NCI-H1092 (cell line): ENCODE results near the gene C5AR1.
"Not testable (repeated sequence)": the region's sequence is repeated elsewhere in the genome, so short reads cannot be mapped to it uniquely, and the experiment has no call there.

Source experiments
- DNase-seq: peaks from one replicate; lab custom pipeline; 2025; lab: John Stamatoyannopoulos, UW

The C5AR1 gene

DNA sequence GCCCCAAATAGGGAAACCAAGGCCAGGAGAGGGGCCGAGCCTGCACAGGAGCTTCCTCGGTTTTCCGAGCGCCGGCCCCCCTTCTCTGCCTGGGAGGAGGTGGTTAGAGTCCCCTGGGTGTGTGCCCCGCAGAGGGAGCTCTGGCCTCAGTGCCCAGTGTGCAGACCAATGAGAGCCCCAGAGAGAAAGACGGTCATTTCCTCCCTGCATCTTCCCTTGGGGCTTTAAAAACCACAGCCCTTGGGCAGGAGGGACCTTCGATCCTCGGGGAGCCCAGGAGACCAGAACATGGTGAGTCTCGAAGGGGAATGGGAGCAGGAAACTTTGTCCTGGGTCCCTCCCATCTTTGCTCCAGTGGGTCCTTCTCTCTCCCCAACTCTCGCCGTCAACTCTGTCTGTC lies at the start of gene C5AR1:
C5AR1 (plus strand) TSS at position 254 of the 400 bp plus-strand sequence; CDS start at position 289, 35 bp downstream.
- no peak for DNase-seq

DNA sequence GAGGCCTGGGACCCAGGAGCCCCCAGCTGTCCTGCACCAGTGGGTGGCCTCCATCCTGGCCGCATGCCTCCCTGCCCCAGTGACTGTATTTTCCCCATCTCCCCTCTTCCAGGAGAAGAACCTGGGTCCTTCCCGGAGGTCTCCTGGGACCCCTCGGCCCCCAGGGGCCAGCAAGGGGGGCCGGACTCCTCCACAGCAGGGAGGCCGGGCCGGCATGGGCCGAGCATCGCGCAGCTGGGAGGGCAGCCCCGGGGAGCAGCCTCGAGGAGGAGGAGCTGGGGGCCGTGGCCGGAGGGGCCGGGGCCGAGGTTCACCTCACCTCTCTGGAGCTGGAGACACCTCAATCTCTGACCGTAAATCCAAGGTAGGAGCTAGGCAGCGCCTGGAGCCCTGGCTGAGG lies 49.2 kb upstream of the C5AR1 start:
- no peak for DNase-seq

DNA sequence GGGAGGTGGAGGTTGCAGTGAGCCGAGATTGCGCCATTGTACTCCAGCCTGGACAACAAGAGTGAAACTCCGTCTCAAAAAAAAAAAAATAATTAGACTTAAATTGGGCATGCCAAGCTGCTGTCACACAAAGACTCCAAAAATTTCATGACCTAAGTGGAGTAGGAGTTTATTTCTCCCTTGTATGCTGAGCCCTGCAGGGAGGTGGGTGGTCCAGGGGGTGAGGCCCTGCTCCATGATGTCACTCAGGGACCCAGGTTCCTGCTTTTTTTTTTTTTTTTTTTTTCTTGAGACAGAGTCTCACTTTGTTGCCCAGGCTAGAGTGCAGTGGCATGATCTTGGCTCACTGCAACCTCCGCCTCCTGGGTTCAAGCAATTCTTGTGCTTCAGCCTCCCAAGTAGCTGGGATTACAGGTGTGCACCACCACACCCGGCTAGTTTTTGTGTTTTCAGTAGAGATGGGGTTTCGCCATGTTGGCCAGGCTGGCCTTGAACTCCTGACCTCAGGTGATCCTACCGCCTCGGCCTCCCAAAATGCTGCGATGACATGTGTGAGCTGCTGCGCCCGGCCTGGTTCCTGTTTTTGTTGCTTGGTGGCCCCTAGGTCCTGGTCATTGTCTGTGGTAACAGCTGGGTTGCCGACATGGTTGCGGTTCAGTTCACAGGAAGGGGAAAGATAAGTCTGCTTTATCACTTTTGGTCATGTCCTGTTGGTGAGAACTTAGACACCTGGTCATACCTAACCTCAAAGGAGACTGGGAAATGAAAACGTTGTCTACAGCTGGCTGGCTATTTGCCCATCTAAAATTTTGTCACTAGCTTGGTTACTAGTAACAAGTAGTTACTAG lies 47.5 kb upstream of the C5AR1 start:
- DNase-seq: not testable (repeated sequence)

DNA sequence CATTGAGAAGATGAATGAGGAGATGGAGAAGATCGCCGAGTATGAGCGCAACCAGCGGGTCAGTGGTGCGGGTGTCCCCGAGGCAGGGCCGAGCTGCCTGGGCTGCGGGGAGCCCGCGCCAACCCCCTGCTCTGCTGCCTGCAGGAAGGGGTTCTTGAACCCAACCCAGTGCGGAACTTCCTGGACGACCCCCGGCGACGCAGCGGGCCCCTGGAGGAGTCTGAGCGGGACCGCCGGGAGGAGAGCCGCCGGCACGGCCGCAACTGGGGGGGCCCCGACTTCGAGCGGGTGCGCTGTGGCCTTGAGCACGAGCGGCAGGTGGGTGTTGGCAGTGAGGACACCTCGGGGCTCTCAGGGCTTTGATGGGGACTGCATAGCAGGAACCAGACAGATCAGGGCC lies 45.0 kb upstream of the C5AR1 start:
- no peak for DNase-seq

DNA sequence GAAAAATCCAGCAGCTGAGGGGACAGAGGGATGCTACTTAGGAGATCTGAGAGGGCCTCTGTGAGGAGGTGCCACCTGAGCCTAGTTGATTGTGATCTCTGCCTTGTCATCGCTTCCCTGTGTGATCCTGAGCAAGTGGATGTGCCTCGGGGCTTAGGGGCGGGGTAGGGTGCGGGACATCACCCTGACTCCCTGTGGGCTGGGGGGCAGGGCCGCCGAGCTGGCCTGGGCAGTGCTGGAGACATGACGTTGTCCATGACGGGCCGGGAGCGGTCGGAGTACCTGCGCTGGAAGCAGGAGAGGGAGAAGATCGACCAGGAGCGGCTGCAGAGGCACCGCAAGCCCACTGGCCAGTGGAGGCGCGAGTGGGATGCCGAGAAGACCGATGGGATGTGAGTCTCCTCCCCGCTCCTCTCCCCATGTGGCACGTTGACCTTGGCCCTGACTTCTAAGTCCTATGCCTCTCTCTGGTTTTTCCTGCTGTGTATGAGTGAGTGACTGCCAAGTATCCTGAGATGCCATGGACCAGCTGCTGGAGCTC lies 43.2 kb upstream of the C5AR1 start:
- DNase-seq: no peak

DNA sequence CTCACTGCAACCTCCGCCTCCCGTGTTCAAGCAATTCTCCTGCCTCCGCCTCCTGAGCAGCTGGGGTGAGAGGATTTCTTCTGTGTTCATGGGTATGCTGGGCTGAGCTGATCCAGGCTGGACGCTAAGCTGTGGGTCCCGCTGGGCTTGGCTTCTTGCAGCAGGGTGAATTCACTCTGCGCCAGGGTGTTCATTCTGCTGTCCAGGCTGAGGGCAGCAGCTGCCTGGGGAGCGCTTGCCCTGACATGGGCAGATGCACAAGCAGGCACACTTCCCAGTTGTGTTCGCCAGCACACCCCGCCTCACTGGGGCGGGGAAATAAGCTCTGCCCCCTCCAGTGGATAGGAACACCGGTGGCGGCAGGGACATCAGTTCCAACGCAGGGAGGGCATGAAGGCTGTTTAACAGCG lies 42.3 kb upstream of the C5AR1 start:
- DNase-seq: no peak

DNA sequence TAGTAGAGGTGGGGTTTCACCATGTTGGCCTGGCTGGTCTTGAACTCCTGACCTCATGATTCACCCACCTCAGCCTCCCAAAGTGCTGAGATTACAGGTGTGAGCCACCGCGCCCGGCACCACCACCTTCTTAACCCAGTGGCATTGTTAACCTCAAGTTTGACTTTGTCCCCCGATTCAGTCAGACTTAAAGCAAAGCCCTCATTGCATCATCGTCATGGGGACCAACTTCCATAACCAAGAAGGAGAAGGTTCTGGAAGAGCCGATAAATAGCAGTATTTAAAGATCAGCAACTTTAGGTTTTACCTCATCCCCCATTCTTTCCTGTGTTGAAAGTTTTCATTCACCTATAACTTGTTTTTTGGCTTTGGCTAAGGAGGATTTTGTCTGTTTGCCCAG lies 41.6 kb upstream of the C5AR1 start:
- DNase-seq: no peak

DNA sequence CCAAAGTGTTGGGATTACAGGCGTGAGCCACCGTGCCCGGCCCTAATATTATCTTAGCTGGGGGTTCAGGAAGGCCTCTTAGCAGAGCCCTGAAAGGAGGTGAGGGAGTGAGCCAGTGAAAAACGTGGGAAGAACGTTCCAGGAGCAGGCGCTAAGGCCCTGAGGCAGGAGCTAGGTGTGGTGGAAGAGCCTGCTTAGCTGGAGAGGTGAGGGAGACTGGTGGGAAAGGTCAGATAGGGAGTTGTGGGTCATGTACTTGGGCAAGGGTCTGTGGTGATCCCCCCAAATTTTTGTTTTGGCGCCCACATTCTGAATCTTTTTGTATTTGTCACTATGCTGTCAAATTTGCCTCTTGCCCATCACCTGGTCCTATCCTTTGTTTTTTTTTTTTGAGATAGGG lies 40.1 kb upstream of the C5AR1 start:
- no peak for DNase-seq

DNA sequence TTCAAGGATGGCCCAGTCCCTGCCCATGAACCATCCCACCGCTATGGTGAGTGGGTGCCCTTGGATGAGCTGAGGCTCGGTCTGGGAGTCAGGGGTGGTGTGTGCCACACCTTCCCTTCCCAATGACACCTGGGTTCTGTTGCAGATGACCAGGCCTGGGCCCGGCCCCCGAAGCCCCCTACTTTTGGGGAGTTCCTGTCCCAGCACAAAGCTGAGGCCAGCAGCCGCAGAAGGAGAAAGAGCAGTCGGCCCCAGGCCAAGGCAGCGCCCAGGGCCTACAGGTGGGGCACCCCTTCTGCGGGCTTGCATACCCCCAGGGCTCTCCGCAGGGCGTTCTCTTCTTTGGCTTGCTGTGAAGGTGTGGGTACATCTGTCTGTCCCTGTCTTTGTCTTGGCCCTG lies 39.3 kb upstream of the C5AR1 start:
- no peak for DNase-seq

DNA sequence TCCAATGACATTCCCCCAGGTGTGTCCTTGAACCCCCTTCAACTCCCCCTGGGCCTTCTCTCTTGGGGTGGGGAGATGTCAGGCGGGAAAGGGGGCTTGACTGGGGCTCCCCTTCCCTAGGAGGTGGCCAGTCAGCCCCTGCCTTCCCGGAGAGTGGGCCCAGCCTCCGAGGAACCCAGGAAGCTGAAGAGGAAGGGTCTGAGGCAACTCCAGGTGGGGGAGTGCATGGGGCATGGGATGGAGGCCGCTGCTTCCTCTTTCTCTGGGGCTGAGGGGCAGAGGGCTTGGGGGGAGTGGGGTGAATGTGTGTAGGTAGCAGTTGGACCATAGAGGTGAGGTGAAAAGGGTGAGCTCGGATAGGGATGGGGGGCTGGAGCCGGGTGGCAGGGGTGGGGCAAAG lies 37.7 kb upstream of the C5AR1 start:
- DNase-seq: no peak

DNA sequence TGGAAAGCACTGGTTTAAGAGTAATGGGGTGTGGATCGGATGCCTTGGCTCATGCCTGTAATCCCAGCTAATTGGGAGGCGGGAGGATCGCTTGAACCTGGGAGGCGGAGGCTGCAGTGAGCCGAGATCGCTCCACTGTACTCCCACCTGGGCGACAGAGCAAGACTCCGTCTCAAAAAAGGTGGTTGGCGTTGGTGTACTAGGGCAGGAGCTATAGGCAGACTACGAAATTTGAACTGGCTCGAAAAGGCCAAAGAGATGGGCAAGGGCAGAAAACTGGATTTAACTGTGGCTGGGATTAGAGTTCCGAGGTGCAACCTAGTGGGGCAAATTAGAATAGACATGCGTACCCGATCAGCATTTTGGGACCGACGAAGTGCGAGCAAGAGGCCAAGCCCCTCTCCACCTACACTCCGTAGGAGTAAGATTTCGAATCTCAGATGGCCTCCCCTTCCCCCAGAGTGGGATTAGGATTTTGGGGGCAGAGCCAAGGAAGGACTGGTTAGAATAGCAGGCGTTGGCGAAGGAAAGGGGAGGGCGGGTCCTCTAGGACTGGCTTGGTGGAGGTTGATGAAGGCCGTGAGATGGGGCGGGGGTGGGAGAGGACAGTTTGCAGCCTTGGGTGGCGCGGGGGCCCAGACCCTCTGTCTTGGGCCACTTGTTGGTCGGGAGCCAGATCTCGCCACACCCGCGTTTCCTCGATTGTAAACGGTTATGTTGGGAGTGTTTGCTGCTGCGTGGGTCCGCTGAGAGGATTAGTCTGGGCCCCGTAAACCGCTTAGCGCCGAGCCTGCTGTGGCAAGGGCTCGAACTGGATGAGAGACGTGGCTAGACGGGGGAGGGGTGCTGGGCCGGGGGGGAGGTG lies 37.0 kb upstream of the C5AR1 start:
- no peak for DNase-seq

DNA sequence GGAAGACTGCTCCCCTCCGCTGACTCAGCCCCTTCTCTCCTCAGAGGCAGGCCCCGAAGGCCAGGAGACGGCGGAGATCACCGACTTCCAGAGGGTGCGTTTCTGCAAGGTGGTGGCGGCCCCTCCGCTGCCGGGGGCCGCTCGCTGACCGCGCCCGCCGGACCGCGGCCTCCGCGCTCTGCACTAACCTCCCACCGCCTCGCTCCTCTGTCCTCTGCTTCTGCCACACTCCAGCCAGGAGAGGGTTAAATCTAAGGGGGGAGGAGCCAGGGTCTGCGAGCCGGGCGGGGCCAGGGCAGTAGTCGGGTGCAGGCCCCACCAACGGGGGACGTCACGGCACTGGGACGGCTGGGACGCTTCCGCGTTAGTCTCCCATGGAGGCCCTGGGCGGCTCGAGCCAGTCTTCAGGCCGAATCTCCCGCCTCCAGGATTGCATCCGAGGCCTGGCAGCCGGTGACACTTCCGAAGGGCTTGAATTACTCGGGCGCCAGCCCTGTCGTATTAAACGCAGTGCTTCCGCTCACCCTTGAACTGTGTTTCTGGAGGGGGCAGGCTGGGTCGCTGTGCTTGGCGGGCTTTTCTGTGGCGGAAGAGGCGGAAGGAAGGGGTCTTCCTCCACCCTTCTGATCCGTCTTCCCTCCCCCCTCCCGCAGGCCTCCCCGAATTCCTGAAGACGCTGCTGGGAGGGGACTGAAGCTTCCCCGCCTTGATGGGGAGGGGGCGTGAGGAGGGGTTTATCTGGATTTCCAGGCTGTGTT lies 36.2 kb upstream of the C5AR1 start:
- no peak for DNase-seq

DNA sequence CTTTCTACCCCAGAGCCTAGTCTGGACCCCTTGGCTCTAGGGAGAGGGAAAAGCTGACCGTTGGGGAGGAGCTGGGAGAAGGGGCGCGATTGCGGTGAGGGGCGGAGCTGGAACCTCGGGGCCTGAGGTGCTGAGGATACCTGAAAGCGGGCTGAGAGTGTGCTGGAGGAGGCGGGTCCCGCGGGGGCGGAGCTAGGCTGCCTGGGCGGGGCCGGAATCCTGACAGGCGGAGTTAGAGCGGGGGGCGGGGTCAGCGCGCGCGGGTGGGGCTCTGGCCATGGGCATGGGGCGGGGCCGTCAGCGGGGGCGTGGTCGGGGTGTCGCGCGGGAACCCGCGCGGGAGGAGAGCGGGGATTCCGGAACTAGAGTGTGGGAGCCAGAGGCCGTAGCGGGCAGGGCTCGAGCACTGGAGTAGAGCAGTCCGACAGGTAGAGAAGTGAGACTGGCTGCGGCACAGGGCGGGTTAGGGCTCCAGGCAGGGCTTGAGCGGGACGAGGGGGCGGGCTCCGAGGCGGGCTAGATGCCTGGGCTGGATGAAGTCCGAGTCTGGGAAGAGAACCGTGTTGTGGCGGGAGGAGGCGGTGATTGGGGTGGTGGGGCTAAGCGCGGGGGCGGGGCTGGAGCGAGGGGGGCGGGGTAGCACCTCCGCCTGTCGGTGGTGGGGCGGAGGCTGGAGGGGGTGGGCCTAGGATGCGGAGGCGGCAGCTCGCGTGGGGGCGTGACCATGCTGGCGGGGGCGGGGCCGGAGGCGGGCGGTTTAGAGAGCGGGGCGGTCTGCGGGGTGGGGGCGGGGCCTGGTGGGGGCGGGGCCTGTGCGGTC lies 35.4 kb upstream of the C5AR1 start, which contains the start of gene INAFM1:
INAFM1 (plus strand) TSS at position 815 of the 820 bp plus-strand sequence. CDS start 35 bp downstream, outside the sequence.
- peak; percentile 76 for DNase-seq

DNA sequence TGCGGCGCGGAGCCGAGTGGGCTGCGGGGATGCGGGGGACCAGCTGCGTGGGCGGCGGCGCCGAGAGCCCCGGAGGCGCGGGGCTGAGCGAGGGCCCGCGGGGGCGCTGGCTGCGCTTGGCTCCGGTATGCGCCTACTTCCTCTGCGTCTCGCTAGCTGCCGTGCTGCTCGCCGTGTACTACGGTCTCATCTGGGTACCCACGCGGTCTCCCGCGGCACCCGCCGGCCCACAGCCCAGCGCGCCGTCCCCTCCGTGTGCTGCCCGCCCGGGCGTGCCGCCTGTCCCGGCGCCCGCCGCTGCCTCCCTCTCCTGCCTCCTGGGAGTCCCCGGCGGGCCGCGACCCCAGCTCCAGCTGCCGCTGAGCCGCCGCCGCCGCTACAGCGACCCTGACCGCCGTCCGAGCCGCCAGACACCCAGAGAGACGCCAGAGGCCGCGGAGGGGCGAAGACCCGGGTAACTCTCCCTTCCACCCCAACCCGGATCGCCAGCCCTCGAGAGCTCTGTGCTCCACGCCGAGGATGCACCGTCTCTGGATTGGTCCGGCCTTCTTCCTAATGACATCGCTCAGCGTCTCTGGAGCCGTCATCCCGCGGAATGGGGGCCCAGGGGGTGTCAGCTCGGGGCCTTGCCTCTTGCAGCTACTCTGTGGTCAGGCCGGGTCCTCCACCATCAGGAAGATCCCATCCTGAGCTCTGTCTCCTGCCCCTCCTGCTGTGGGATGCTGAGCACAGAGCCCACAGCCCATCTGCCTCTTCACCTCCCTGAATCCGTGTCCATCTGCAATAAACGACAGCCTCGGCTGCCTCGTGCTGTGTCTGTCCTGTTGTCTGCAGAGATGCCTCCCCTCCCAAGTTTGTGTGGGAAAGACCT lies 34.5 kb upstream of the C5AR1 start:
- DNase-seq: no peak

DNA sequence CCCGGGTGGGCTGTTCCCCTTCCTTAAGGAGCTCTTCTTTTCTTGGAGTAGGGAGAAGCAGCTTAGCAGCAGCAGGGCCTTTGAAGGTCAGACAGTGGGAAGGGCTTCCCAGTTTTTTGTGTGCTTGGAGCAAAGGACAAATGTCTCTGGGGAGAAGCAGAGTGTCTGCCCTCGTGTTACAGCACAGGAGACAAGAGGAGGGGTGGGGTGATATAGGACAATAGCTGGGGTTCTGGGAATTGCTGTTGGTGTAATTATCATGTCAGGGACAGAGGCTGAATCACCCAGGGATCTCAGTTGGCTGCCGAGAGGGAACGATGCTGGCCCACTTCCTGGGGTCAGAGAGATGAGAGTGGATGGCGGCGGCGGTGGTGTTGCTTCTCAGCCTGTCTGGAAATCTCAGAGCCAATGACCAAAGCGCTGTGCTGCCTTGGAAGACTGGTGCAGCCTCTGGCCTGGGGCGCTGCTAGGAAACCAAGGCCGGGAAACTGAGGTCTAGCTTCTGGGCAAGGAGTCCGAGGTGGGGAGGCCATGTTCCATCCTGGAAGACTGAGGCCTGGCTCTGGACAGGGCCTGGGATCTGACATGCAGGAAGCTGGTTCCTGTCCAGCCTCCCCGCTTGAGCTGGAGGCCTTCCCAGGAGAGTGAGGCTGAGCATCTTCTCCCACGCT lies 33.7 kb upstream of the C5AR1 start:
- DNase-seq: no peak

DNA sequence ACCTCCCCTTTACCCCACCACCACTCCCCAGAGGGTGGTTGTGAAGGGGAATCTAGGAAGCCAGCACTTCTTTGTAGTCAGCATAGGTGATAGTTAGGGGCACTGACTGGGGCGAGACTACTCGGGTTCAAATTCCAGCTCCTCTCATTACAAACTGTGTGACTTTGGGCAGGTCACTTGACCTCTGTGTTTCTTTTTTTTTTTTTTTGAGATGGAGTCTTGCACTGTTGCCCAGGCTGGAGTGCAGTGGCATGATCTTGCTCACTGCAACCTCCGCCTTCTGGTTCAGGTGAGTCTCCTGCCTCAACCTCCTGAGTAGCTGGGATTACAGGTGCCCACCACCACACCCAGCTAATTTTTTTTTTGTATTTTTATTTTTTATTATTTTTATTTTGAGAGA lies 33.1 kb upstream of the C5AR1 start:
- not testable (repeated sequence) for DNase-seq

DNA sequence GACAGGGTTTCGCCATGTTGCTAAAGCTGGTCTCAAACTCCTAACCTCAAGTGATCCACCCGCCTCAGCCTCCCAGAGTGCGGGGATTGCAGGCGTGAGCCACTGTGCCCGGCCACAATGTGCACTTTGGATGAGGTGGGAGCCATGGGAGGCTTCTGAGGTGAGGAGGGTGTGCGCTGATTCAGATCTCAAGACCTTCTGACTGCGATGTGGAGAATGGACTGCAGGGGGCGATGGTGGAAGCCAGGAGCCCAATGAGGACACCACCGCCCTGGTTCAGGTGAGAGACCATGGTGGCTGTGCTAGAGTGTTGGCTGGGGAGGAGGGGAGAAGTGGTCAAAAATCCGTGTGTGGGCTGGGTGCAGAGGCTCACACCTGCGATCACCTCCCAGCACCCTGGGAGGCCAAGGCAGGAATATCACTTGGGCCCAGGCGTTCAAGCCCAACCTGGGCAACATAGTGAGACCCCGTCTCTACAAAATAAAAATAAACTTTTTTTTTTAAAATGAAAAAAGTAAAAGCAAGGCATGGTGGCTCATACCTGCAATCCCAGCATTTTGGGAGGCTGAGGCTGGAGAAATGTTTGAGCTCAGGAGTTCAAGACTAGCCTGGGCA lies 29.4 kb upstream of the C5AR1 start:
- DNase-seq: no peak

DNA sequence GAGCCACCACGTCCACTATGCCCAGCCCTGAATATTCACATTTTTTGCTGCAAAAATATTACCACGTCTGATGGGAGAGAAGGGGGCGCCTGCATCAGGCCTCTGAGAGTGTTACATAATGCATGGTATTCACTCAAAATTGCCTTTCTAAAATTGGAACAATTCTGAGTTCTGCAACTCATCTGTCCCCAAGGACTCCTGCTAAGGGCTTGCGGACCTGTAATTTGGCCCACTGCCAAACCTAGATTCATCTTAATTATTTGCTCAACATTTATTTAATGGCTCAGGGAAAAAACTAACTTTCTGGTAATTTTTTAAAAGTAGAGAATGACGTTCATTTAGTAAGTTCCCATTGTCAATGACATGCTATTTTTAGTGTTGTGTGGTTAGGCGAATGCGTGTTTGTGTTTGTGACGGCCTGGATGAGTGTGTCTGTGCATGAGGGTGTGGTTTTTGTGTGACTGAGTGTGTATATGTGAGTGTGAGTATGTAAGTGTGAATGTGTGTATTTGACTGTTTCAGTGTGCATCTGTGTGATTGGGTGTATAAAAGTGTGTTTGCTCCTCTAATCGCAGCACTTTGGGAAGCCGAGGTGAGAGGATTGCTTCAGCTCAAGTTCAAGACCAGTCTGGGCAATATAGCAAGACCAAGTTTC lies 26.1 kb upstream of the C5AR1 start:
- no peak for DNase-seq
